ENCODE results near the gene PCK1. TPM values are rescaled to one million over a fixed set of nuclear protein-coding genes. Genes with fewer than 3 reads are reported as not detected.

PCK1 gene
- total and polyA plus RNA-seq, 10 donors = 0.04 to 0.67 (median 0.17) TPM; not detected in 3

GRCh38 chr20:57556980-57557274 is 4.0 kb upstream of the PCK1 start:
- intact Hi-C loops (cut with DNase I; ENCODE audit: low total_unique reads) = no loop called here
- no peaks in the 10 kb centered on the region for H3K36me3 ChIP-seq
- 60 to 93% (median 83%) methylated on average over 2 to 3 of the region's 3 CpGs for WGBS, 5 donors
- H3K4me3 ChIP-seq = no peak overlapping the region
- H3K27ac ChIP-seq = no peak overlapping the region
- H3K27me3 ChIP-seq (replicated peaks in 1 of 7) = peaks cover 0 to 46% (median 0%) of the 10 kb centered on the region in 7 donors
- H3K9me3 ChIP-seq = no peaks in the 10 kb centered on the region
- peaks cover 0 to 4% (median 0%) of the 10 kb centered on the region in 6 donors for H3K4me1 ChIP-seq
- no peak for DNase-seq
- TF ChIP-seq POLR2AphosphoS5 (IDR thresholded peaks at IDR 0.05) (no peak), POLR2A (IDR thresholded peaks at IDR 0.05) (no peak)

GRCh38 chr20:57557926-57558613 is 2.8 kb upstream of the PCK1 start:
- intact Hi-C loops (cut with DNase I; ENCODE audit: low total_unique reads) = no loop called here
- 72 to 87% (median 77%) methylated on average over 9 of the region's 9 CpGs for WGBS, 5 donors
- Histone ChIP-seq H3K36me3 (no peaks in the 10 kb centered on the region), H3K9me3 (no peaks in the 10 kb centered on the region), H3K27ac (no peak overlapping the region), H3K4me1 (peaks cover 0 to 4% (median 0%) of the 10 kb centered on the region in 6 donors), H3K4me3 (no peak overlapping the region), H3K27me3 (replicated peaks in 1 of 7) (peaks cover 0 to 46% (median 0%) of the 10 kb centered on the region in 7 donors)
- DNase-seq = no peak
- no peak for TF ChIP-seq POLR2A (IDR thresholded peaks at IDR 0.05)
- TF ChIP-seq POLR2AphosphoS5 (IDR thresholded peaks at IDR 0.05) = no peak
- no peak for TF ChIP-seq CTCF (IDR thresholded peaks at IDR 0.05 in 8 of 11, conservative IDR thresholded peaks at IDR 0.05 in 3 of 11)

GRCh38 chr20:57558614-57559288 is 2.2 kb upstream of the PCK1 start:
- intact Hi-C loops (cut with DNase I; ENCODE audit: low total_unique reads) = no loop called here
- 73 to 85% (median 78%) methylated on average over 15 of the region's 15 CpGs for WGBS, 5 donors

GRCh38 chr20:57559289-57559634 is 1.6 kb upstream of the PCK1 start:
- TF ChIP-seq POLR2AphosphoS5 (IDR thresholded peaks at IDR 0.05) (no peak), POLR2A (IDR thresholded peaks at IDR 0.05) (no peak), CTCF (IDR thresholded peaks at IDR 0.05 in 8 of 11, conservative IDR thresholded peaks at IDR 0.05 in 3 of 11) (no peak)
- H3K27ac ChIP-seq = no peak overlapping the region
- peaks cover 0 to 50% (median 0%) of the 10 kb centered on the region in 7 donors for H3K27me3 ChIP-seq (replicated peaks in 1 of 7)
- no peaks in the 10 kb centered on the region for H3K36me3 ChIP-seq
- no peaks in the 10 kb centered on the region for H3K9me3 ChIP-seq
- intact Hi-C loops (cut with DNase I; ENCODE audit: low total_unique reads) = no loop called here
- no peak overlapping the region for H3K4me3 ChIP-seq
- 87 to 91% (median 89%) methylated on average over 10 of the region's 10 CpGs for WGBS, 5 donors
- peak; percentile 14 for DNase-seq
- H3K4me1 ChIP-seq = no peaks in the 10 kb centered on the region

More at GRCh38 chr20:57558614-57559288, 2.2 kb upstream of the PCK1 start:
- peak; percentile 33 for DNase-seq
- no peak overlapping the region for H3K4me3 ChIP-seq
- peaks cover 0 to 46% (median 0%) of the 10 kb centered on the region in 7 donors for H3K27me3 ChIP-seq (replicated peaks in 1 of 7)
- H3K27ac ChIP-seq = no peak overlapping the region
- H3K9me3 ChIP-seq = no peaks in the 10 kb centered on the region
- TF ChIP-seq POLR2AphosphoS5 (IDR thresholded peaks at IDR 0.05) (no peak), POLR2A (IDR thresholded peaks at IDR 0.05) (no peak), CTCF (IDR thresholded peaks at IDR 0.05 in 8 of 11, conservative IDR thresholded peaks at IDR 0.05 in 3 of 11) (no peak)
- no peaks in the 10 kb centered on the region for H3K4me1 ChIP-seq
- no peaks in the 10 kb centered on the region for H3K36me3 ChIP-seq

Data from spleen (tissue), 11 donors.